NCI-H460 (cell line): Measurements from ENCODE around the gene CRABP1. TPM values are rescaled to one million over a fixed set of nuclear protein-coding genes. Genes with fewer than 3 reads are reported as not detected.

Experiments used
- DNase-seq: peaks from one replicate; pipeline ENCODE4 v3.0.0-alpha.2; 2016; ENCODE audit warnings: low read depth; ENCODE audit errors: extremely low read depth
- total RNA-seq: library from RNA; depleted of rRNA; stranded (reverse); fragments of >200 nt; shearing (Covaris generic); gene quantifications from 2 replicates; pipeline ENCODE4 v1.2.3, GENCODE V29; 2014

CRABP1 gene
- total RNA-seq, 1 experiment from 2014 or later: 0.25 TPM

GRCh38 chr15:78343276-78344060, 3.3 kb downstream of the CRABP1 start:
- DNase-seq: no peak

- DNase-seq: no peak
Observed at GRCh38 chr15:78345396-78346125, 5.4 kb downstream of the CRABP1 start.

GRCh38 chr15:78347586-78348543, 7.7 kb downstream of the CRABP1 start:
- no peak for DNase-seq

- no peak for DNase-seq
Observed at GRCh38 chr15:78350058-78350457, 9.9 kb downstream of the CRABP1 start.

- no peak for DNase-seq
Observed at GRCh38 chr15:78351539-78351938, 11.4 kb downstream of the CRABP1 start.

- peak; percentile 5 for DNase-seq
Observed at GRCh38 chr15:78353093-78353492, 12.9 kb downstream of the CRABP1 start.

- no peak for DNase-seq
Observed at GRCh38 chr15:78355177-78355576, 15.0 kb downstream of the CRABP1 start.

- no peak for DNase-seq
Observed at GRCh38 chr15:78358102-78358870, 18.1 kb downstream of the CRABP1 start.

- DNase-seq: no peak
Observed at GRCh38 chr15:78359041-78359808, 19.1 kb downstream of the CRABP1 start.

- DNase-seq: no peak
Observed at GRCh38 chr15:78360367-78360801, 20.2 kb downstream of the CRABP1 start.

- no peak for DNase-seq
Observed at GRCh38 chr15:78360958-78361718, 21.0 kb downstream of the CRABP1 start.

- no peak for DNase-seq
Observed at GRCh38 chr15:78361771-78362506, 21.8 kb downstream of the CRABP1 start.

- no peak for DNase-seq
Observed at GRCh38 chr15:78362716-78363380, 22.7 kb downstream of the CRABP1 start.

GRCh38 chr15:78363381-78363734, 23.2 kb downstream of the CRABP1 start:
- no peak for DNase-seq

GRCh38 chr15:78364233-78364632, 24.1 kb downstream of the CRABP1 start:
- DNase-seq: no peak

- no peak for DNase-seq
Observed at GRCh38 chr15:78365917-78366316, 25.8 kb downstream of the CRABP1 start.

- DNase-seq: no peak
Observed at GRCh38 chr15:78366342-78366741, 26.2 kb downstream of the CRABP1 start.
